Raji (cell line): ENCODE data around the gene CA14.

Source experiments
- POLR2A ChIP-seq: IDR thresholded peaks from 2 replicates; pipeline ENCODE4 v1.6.1; 2011; ENCODE audit warnings: low read depth, low read length, control low read depth; ENCODE audit not compliant: insufficient read depth

The CA14 gene

GRCh38 chr1:150311762-150312161, 54.2 kb downstream of the CA14 start:
- no peak for TF ChIP-seq POLR2A
